ENCODE data around the gene OVCH1.

GRCh38 chr12:29503283-29503682 is 5.8 kb upstream of the OVCH1 start:
- TF ChIP-seq GATA2 (CRISPR knock-in tag; IDR thresholded peaks at IDR 0.05) (no peak), RAD21 (IDR thresholded peaks at IDR 0.05; ENCODE audit: low read length) (no peak), MAX (IDR thresholded peaks at IDR 0.05; ENCODE audit: low read depth) (no peak), CTCF (IDR thresholded peaks at IDR 0.05) (no peak), MXI1 (IDR thresholded peaks at IDR 0.05; ENCODE audit: low read depth, low read length) (no peak)

Data from SK-N-SH (cell line).